Sigmoid colon (tissue), 4 donors: Measurements from ENCODE around the gene ERFL.

Experiments used
- CTCF ChIP-seq, 4 experiments: fragments of 450-650 bp in 3 of 4; fragments of 200-600 bp in 1 of 4; IDR thresholded peaks; one replicate each; pipeline ENCODE4 v1.5.1; 2016 to 2019; ENCODE audit warnings: antibody characterized with exemption in 4 of 4, mild to moderate bottlenecking in 3 of 4, moderate library complexity in 2 of 4
- POLR2A ChIP-seq, 2 donors: fragments of 450-650 bp; IDR thresholded peaks; one replicate each; pipeline ENCODE4 v1.6.1; 2016; ENCODE audit warnings: antibody characterized with exemption in 2 of 2, mild to moderate bottlenecking in 2 of 2, moderate library complexity in 2 of 2
- POLR2AphosphoS5 ChIP-seq, 4 donors: sonication (generic); formaldehyde crosslinking; IDR thresholded peaks; one replicate each; pipeline ENCODE4 v1.6.1; 2017; ENCODE audit warnings: antibody characterized with exemption in 4 of 4

GRCh38 chr19:41895745-41896580 lies 32.3 kb downstream of the ERFL start:
- TF ChIP-seq CTCF (IDR thresholded peaks at IDR 0.05) (no peak), POLR2A (IDR thresholded peaks at IDR 0.05) (no peak), POLR2AphosphoS5 (IDR thresholded peaks at IDR 0.05) (no peak)
